DMS79 treated with DMSO at 0.1 percent for 48 hours (cell line): ENCODE measurements around the gene PRXL2A.

Source experiments
- DNase-seq: peaks from one replicate; lab custom pipeline; 2025; lab: John Stamatoyannopoulos, UW

PRXL2A gene

DNA sequence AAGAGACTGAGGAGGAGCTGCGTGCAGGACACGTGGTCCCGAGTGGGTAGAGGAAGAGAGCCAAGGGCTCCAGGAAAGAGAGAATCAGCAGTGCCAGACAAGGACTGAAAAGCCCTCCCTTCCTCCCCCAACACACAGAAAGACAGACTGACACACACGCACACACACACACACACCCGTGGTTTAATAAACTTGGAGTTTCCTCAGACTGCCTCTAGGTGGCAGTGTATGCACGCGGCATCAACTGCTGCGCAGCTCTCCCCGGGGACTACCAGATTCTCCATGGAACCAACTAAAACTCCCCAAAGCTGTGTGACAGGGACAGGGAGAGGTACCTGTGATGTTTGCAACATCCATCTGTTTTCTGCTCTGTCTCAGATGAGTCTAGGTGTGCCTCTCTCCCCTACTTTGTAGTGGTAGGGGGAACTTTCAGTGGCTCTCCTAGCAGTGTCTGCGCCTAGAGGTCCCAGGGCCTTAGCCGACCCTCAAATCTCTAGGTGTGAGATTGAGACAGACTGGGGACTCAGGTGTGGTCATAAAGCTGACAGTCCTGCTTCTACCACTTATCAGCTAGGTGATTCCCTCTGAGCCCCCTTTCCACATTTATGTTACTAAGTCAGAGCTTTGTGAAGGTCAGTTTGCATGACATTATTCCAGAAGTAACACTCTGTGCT lies 36.4 kb downstream of the PRXL2A start:
- no peak for DNase-seq

DNA sequence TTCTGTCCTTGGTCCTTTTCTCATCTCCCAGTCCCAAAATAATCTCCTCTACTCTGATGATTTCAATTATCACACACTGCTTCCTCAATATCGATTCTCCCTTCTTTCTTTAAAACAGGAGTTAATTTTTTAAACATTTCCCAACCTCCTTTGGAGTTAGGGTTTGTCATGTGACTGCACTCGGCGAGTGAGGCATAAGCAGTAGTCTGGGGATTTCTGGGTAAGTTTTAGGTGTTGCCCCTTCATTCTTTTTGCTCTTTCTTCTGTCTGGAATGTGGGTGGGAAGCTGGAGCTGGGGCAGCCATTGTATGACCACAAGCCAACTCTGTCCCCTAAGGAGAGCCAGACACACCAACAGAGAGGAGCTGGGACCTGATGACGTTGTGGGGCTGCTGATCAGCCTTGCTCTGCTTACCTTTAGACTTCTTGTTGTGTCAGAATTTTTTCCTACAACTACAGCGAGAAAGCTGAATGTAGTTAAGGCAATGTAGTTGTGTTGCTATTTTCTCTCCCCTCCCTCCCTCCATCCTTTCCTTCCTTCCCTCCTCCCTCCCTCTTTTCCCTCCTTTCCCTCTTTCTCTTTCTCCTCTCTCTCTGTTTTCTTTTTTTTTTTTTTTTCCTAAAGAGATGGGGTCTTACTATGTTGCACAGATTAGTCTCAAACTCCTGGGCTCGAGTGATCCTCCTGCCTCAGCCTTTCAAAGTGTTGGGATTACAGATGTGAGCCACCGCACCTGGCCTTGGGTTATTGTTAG lies 39.3 kb downstream of the PRXL2A start:
- DNase-seq: no peak

DNA sequence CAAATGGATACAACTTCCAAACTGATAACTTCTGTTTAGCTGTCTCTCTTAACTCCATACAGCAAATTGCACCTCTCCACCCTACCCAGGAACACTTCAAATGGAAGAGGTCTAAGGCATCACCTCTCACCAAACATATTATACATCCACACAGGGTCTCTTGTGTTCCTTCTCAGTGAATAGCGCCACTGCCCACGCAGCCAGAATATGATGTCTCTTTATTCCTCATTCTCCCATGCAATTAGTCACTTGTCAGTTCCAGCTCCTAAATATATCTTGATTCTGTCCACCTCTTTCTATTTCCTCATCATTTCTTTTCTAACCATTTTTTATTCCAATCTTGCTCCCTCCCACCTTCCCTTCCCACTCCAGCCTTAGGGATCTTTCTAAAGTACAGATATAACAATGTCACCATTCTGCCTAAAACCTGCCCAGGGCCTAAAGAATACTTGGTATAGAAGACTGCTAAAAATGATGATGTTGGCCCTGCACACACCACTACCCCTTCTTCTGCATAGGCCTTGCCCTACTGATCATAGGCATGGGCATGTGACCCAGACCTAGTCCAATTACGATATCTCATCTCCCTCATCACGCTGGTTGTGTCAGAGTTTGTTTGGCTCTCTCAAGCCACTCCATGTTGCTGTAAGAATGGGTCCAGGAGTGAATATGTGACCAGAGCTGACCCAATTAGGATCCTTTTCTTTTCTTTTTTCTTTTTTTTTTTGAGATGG lies 40.0 kb downstream of the PRXL2A start:
- DNase-seq: no peak

DNA sequence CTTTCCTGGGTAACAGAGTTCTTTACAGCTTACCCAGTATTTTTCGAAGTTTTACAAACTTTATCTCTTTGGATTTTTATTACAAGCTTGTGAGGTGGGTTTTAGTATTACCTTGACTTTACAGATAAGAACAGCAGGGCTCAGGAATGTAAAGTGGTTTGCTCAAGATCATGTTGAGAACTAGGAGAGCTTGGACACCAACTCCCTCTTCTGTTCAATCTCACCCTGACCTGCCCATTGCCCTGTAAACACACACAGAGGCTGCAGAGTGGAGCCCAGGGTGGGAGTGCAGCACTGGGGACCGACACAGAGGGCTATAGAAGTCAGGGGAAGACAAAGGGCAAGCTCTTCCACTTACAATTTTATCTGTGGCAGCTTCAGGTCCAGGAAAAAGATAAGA lies 41.2 kb downstream of the PRXL2A start:
- no peak for DNase-seq

DNA sequence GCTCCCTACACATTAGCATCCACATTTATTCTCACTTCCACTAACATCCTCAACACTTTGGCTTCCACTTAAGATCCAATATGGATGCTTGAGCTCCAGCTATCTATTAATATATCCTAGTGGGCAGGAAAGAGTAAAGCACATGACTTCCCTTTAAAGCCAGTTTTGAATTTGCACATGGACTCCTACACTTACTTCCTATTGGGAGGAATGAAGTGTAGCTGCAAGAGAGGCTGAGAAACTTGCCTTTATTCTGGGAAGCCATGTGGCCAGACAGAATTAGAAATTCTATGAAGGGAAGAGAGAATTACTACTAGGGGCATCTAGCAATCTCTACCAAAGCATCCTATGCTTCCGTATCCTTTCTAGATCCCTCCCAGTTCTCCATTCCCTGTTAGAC lies 42.8 kb downstream of the PRXL2A start:
- no peak for DNase-seq

DNA sequence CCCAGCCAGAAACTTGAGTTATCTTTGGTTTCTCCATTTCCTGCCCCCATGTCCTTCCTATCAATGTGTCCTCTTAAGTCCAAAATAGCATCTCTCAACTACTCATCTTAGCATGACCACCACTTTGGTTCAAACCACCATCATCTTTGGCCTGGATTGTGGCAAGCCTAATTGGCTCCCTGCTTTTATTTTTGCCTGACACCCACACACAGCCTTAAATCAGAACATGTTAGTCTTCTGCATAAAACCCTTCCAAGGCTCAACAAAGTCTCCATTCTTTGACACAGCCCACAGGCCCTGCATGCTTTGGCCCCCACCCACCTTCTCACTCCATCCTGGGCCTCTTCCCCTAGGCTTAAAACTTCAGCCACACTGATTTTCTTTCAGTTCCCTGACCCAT lies 43.7 kb downstream of the PRXL2A start:
- no peak for DNase-seq

DNA sequence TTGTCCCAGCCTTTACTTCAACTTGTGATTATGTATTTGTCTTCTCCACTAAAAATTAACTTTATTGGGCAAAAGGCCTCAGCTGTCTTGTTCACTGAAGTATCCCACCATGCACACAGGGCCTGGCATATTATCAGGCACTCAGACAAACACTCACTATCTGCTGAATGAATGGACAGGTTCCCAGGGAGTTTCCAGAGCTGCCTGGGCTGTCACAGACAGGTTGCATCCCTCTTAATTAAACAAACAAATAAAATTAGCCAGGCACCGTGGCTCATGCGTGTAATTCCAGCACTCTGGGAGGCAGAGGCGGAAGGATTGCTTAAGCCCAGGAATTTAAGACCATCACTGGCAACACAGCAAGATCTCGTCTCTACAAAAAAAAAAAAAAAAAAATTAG lies 44.3 kb downstream of the PRXL2A start:
- no peak for DNase-seq

DNA sequence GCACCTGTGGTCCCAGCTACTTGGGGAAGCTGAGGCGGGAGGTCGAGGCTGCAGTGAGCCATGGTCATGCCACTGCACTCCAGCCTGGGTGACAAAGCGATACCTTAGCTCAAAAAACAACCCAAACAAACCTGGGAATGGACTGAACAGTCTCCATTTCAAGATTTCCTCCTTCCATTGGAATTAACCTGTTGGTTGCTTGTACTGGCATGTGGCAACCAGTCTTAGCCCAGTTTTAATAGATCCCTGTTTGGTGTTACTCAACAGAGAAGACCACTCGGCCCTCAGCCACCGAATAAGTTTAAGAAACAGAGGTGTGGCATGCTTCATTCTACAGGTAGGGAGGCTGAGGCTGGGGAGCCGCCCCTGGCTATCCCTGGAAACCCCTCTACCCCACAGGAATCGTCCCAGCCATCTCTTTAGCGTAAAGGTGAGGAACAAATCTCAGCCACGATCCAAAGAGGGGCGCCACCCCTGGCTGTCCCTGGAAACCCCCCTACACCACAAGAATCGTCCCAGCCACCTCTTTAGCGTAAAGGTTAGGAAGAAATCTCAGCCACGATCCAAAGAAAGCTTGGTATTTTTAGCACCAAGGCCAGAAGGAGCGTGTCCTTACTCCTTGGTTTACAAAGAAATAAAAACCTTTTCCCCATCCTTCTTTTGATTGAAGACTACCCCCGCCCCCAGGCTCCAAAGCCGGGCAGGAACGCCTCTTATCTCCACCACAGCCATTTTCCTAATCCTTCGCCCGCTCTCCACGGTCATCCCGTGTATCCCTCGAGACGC lies 44.9 kb downstream of the PRXL2A start:
- no peak for DNase-seq

DNA sequence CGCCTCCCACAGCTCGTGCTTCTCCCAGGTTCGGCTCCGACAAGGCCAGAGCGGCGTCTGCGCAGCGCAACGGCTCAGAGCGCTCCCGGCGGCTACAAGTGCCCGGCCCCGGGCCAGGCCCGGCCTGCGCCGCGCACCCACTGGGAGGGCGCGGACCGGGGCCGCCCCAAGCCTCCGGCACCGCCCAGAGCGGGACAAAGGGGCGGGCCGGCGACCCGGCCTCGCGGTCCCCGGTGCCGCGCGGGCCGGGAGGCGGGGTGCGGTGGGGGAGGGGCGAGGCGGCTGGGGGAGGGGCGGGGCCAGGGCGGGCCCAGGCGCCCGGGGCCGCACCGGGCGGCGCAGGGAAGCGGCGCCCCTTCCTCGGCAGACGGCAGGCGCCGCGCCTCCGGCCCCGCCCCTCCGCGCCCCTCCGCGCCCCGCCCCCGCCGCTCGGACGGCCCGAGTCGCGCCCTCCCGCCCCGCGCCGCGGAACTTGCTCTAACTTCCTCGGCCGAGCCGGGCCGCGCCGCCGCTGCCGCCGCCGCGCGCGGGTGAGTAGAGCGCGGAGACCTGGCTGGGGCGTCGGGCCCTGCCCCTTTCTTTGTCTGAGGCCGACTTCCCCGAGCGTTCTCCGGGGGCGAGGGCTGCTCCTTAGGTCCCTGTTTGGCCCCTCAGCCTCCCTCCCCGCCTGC lies 45.6 kb downstream of the PRXL2A start, which contains the start of gene TSPAN14:
TSS of gene TSPAN14 (plus strand) at position 469 of the 671 bp plus-strand sequence. CDS start 34,924 bp downstream, outside the sequence.
- peak; percentile 26 for DNase-seq

DNA sequence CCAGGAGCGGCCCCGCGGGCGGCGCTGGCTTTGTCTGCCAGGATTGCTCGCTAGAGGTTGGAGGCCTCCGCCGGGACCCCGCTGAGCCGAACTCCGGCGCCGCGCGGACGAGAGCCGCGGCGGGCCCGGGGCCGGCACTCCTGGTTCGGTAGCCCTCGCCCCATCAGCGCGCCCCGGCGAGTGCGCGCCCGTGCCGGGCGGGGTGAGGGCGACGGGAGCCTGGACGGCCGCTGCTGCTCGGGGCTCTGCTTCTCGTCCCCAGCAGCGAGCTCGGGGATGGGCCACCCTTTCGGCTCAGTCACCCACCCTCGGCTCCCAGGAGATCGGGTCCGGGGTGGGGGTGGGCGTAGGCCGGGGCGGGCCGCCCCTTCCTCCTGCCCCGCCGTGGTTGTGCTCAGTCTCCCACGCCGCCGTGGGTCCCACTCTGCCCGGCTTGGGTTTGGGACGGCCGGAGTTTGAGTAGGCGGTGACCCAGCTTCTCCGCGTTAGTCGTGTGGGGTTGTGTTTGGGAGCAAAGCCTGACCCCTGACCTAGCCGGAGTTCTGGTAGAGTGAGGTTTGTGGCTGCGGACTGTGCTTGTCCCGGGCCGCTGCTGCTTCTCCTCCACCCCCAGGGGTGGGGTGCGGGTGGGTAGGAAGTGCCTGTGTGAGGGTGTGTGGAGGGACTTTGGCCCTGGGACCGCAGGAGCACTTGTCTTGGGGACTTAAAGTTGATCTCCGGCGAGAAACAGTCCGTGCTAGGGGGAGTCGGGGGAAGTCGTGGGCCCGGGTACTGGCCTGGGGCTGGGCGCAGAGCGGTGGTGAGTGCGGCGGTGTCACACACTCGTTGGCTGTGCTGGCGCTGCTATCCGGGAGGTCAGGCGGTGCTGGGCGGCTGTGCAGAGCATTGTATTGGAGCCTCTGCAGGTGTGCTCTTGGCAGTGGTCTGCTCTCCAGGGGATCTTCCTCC lies 46.4 kb downstream of the PRXL2A start:
- peak; percentile 6 for DNase-seq

DNA sequence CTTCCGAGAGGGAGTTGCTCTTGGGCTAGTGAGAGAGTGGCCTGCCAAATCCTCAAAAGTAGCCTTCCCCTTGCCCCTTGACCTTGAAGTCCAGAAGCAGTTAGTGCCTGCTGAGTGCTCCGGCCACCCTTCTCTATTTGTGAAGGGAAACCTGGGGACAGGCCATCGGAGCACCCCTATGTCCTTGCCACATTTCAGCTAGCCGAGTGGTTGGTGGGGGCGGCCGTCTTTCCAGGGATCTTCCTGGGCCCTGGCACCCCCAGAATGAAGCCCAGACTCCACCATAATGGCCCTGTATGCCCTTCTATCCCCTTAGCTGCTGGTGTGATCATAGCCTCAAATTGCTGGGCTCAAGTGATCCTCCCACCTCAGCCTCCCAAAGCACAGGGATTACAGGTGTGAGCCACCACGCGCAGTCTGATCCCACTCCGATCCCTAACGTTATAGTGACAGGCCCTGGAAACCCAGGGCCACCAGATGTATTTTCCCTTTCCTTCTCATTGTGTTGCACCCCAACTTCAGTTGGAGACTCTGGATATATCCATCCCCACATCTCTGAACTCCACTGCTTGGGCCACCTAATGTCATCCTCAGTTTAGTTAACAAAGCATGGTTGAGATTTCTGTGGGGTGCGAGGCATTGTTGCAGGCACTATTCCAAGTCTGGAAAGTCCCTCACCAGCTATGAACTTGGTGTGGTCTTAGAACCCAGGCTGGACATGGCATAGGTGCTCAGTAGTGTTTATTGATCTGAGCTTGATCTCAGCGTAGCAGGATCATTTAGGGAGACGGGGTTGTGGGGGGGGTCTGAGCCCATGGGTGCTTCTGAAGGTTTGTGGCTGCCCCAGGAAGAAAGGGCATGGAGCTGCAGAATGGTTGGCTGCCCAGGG lies 47.4 kb downstream of the PRXL2A start:
- no peak for DNase-seq

DNA sequence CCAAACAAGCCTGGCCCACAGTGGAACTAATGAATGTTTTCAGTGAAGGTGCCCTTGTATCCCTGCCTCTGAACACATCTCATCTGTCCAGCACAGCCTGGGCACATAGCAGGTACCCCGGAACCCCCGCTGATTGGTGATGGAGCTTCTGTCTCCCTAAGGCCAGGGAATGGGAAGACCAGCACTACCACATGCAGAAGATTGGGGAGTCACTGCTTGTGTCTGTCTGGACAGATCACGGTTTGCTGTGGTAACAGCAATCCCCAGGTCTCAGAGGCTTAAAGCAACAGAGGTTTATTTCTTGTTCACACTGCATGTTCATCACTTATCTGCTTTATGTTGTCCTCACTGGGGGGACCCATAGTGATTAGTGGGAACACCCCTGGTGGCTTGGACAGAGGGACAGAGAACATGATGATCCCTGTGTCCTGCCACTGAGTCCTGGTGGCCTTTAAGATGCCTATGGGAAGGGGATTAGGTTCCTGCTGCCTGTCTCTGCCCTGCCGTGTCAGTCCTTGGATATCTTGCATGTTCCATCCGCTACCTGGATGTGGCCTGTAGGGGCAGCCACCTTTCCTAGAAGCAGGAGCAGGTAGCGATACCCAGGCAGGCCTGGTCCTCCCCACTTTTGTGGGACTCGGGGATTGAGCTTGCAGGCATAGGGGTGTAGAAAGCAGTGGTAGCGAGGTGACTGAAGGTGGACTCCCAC lies 49.4 kb downstream of the PRXL2A start:
- no peak for DNase-seq

DNA sequence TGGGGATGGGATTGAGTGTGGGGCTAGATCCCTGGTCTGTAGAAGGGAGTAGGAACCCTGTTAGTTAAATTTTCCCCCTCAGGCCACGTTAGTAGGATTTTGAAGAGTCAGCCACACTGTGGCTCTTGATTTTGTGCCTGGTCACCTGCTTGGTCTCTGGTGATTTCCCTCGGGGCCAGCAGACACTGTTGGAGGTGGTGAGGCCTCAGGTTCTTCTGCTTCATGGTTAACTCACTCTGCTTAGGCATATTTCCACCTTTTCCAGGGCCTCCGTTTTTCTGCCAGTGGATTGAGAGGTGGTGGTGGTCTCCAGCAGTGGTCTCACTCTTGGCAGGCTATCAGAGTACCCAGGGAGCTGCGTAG lies 49.9 kb downstream of the PRXL2A start:
- no peak for DNase-seq

DNA sequence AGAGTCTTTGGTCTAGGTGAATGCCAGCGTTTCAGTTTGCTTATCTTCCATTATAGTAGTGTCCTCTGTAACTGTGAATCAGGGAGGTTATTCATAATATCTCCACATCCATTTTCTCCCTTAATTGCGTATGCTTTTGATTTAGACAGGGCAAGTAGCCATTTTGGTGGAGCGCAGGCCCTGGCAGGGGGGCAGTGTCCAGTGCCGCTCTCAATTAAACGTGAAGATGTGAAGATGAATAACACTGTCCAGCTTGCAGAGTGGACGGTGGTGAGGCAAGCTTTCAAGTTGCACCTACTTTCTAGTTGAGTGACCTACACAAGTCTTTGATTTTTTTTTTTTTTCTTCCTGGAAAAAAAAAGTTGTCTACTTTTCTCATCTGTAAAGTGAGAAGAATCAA lies 50.3 kb downstream of the PRXL2A start:
- DNase-seq: no peak

DNA sequence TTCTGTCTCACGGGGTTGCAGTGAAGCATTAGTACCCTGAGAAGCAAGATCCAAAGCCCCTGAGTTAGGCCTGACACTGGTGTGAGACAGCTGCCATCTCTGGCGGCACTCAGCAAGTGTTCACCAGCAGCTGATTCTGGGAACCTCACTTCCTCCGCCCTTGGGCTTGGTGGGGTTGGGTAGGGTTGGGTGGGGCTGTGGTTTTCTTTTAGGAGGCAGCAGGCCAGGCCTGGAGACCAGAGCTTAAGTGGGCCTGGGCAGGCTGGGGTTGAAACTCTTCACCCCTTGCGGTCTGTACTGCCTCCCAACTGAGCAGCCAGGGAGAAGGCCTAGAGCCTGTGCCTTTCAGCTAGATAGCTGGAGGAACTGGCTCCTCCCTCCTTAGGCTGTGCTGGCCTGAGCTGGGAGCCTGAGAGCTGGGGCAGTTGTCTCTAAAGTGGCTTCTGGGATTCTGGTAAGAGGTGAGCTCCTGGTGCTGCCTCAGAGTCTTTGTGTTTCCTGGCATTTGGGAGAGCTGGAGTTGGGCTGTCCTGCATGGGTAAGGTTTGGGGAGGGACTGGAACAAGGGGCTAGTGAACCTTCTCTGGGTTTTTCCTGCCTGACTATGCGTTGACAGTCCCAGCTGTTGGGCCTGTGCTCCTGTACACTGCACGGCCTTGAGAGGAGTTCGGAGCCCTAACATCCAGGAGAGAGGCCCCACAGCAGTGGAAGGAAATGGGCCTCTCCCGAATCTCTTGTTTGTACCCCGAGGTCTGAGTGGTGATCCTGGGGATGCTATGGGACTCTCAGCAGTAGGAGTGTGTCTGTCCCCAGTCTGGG lies 50.9 kb downstream of the PRXL2A start:
- peak; percentile 19 for DNase-seq

DNA sequence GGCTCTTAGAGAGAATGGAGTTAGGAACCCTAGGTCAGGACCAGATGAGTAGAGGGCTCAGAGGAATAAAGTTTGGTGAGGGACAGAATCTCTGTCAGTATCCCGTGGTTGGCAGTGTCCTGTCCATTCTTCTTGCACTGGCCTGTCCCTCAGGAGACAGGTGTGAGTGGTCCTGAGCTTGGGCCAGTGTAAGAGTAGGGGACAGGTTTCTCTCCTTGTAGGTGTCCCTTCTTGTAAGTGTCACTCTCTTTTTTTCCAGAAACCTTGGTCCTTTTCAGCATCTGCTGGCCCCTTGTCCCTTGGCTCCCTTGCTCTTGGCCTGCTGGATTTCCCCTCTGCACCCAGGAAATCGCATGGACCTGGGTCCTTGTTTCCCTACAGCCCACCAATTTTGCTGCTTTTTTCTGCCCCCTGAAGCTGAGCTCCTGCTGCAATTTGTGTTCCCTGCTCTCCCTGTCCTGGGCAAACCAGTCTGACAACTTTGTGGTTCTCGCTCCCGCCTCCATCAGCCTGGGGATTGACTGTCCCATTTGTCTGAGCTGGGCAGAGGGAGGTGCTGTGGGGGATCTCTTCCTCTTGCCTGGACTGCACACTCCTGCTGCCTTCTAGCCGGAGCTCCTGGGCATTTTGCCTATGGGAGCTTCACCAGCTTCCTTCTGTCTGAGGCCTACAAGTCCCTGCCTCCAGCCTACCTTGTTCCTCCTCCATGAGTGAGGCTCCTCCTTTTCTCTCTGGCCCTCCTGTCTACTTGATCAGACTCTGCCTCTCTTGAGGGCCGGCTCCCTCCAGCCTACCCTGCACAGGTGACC lies 52.3 kb downstream of the PRXL2A start:
- peak; percentile 76 for DNase-seq
